ENCODE results near the gene COL27A1.

COL27A1 gene

GRCh38 chr9:114140850-114141249 is 14.5 kb upstream of the COL27A1 start:
- Histone ChIP-seq H3K36me3 (ENCODE audit: insufficient read depth) (no peaks in the 10 kb centered on the region), H3K4me3 (IDR thresholded peaks at IDR 0.05; ENCODE audit: insufficient read depth, low read depth, low read length) (no peak overlapping the region), H2AFZ (ENCODE audit: low read depth) (no peak overlapping the region), H3K4me2 (no peak overlapping the region), H3K27me3 (ENCODE audit: insufficient read depth, low read depth) (no peaks in the 10 kb centered on the region), H4K20me1 (ENCODE audit: insufficient read depth) (no peaks in the 10 kb centered on the region), H3K4me1 (ENCODE audit: low read depth, poor library complexity, severe bottlenecking) (no peaks in the 10 kb centered on the region), H3K9ac (no peak overlapping the region), H3K27ac (no peak overlapping the region), H3K79me2 (ENCODE audit: insufficient read depth, low read depth) (no peaks in the 10 kb centered on the region)
- no peak for TF ChIP-seq CTCF (conservative IDR thresholded peaks at IDR 0.05; ENCODE audit: low read depth, low read length)

GRCh38 chr9:114141553-114142402 is 13.6 kb upstream of the COL27A1 start:
- Histone ChIP-seq H2AFZ (ENCODE audit: low read depth) (no peak overlapping the region), H3K27me3 (ENCODE audit: insufficient read depth, low read depth) (no peaks in the 10 kb centered on the region), H3K4me3 (IDR thresholded peaks at IDR 0.05; ENCODE audit: insufficient read depth, low read depth, low read length) (no peak overlapping the region), H4K20me1 (ENCODE audit: insufficient read depth) (no peaks in the 10 kb centered on the region), H3K36me3 (ENCODE audit: insufficient read depth) (no peaks in the 10 kb centered on the region), H3K27ac (no peak overlapping the region), H3K4me1 (ENCODE audit: low read depth, poor library complexity, severe bottlenecking) (no peaks in the 10 kb centered on the region), H3K9ac (no peak overlapping the region), H3K4me2 (no peak overlapping the region), H3K79me2 (ENCODE audit: insufficient read depth, low read depth) (no peaks in the 10 kb centered on the region)
- TF ChIP-seq CTCF (conservative IDR thresholded peaks at IDR 0.05; ENCODE audit: low read depth, low read length) = no peak

- H2AFZ ChIP-seq (ENCODE audit: low read depth) = no peak overlapping the region
Measured at GRCh38 chr9:114143234-114143633, 12.1 kb upstream of the COL27A1 start.

GRCh38 chr9:114146735-114147134 is 8.6 kb upstream of the COL27A1 start:
- Histone ChIP-seq H4K20me1 (ENCODE audit: insufficient read depth) (no peaks in the 10 kb centered on the region), H3K27me3 (ENCODE audit: insufficient read depth, low read depth) (no peaks in the 10 kb centered on the region), H3K4me1 (ENCODE audit: low read depth, poor library complexity, severe bottlenecking) (no peaks in the 10 kb centered on the region), H3K9ac (no peak overlapping the region), H3K4me2 (no peak overlapping the region), H3K27ac (no peak overlapping the region), H3K4me3 (IDR thresholded peaks at IDR 0.05; ENCODE audit: insufficient read depth, low read depth, low read length) (no peak overlapping the region), H3K36me3 (ENCODE audit: insufficient read depth) (no peaks in the 10 kb centered on the region), H2AFZ (ENCODE audit: low read depth) (no peak overlapping the region), H3K79me2 (ENCODE audit: insufficient read depth, low read depth) (no peaks in the 10 kb centered on the region)
- TF ChIP-seq CTCF (conservative IDR thresholded peaks at IDR 0.05; ENCODE audit: low read depth, low read length) = no peak

More at GRCh38 chr9:114143234-114143633, 12.1 kb upstream of the COL27A1 start:
- no peak for TF ChIP-seq CTCF (conservative IDR thresholded peaks at IDR 0.05; ENCODE audit: low read depth, low read length)
- Histone ChIP-seq H4K20me1 (ENCODE audit: insufficient read depth) (no peaks in the 10 kb centered on the region), H3K79me2 (ENCODE audit: insufficient read depth, low read depth) (no peaks in the 10 kb centered on the region), H3K4me2 (no peak overlapping the region), H3K9ac (no peak overlapping the region), H3K27me3 (ENCODE audit: insufficient read depth, low read depth) (no peaks in the 10 kb centered on the region), H3K4me3 (IDR thresholded peaks at IDR 0.05; ENCODE audit: insufficient read depth, low read depth, low read length) (no peak overlapping the region), H3K4me1 (ENCODE audit: low read depth, poor library complexity, severe bottlenecking) (no peaks in the 10 kb centered on the region), H3K36me3 (ENCODE audit: insufficient read depth) (no peaks in the 10 kb centered on the region), H3K27ac (no peak overlapping the region)

Data from KMS-11 (cell line).